ENCODE data around the gene BRWD1.

The BRWD1 gene

DNA sequence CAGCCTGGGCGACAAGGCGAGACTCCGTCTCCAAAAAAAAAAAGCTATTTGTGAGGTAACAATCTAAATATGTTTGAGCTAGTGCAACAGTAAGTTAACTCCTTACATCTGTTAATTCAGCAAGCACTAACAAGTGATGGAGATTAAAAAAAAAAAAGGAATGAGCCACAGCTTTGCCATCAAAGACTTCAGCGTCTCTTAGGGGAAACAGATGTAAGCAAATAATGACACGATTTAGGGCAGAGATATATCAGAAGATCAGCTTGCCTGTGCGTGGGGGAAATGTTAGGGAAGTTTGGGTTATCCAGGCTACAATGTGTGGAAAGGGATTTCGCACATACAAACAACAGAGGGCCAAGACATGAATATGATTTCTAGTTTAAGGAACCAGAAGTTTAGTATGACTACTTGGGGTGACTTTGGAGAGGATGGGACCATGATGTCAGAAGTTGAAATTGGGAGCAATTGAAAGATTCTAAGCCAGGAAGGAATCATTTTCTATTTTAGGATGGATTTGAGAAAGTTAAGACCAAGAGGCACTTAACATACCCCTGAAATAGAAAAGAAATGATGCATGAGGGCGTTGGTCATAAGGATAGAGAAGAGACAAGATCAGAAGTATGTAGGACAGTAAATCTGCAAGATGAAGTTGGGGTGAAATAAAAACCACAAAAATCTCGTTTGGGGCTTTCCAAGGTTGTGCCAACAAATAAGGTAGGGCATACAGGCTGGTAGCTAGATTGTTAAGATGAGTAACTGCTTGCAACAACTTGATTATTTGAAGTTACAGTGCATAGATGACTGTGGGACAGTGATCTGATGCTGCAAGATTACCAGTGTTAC is 2.4 kb upstream of the BRWD1 start:
- DNase-seq (ENCODE audit: low read depth): no peak
- TF ChIP-seq, protein P1, sequence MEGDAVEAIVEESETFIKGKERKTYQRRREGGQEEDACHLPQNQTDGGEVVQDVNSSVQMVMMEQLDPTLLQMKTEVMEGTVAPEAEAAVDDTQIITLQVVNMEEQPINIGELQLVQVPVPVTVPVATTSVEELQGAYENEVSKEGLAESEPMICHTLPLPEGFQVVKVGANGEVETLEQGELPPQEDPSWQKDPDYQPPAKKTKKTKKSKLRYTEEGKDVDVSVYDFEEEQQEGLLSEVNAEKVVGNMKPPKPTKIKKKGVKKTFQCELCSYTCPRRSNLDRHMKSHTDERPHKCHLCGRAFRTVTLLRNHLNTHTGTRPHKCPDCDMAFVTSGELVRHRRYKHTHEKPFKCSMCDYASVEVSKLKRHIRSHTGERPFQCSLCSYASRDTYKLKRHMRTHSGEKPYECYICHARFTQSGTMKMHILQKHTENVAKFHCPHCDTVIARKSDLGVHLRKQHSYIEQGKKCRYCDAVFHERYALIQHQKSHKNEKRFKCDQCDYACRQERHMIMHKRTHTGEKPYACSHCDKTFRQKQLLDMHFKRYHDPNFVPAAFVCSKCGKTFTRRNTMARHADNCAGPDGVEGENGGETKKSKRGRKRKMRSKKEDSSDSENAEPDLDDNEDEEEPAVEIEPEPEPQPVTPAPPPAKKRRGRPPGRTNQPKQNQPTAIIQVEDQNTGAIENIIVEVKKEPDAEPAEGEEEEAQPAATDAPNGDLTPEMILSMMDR (IDR thresholded peaks at IDR 0.05; ENCODE audit: control insufficient read depth, insufficient read depth, low read depth, low read length, missing control alignments): no peak
- no peak overlapping the region for H3K4me3 ChIP-seq (ENCODE audit: control insufficient read depth, low read depth, low read length)

DNA sequence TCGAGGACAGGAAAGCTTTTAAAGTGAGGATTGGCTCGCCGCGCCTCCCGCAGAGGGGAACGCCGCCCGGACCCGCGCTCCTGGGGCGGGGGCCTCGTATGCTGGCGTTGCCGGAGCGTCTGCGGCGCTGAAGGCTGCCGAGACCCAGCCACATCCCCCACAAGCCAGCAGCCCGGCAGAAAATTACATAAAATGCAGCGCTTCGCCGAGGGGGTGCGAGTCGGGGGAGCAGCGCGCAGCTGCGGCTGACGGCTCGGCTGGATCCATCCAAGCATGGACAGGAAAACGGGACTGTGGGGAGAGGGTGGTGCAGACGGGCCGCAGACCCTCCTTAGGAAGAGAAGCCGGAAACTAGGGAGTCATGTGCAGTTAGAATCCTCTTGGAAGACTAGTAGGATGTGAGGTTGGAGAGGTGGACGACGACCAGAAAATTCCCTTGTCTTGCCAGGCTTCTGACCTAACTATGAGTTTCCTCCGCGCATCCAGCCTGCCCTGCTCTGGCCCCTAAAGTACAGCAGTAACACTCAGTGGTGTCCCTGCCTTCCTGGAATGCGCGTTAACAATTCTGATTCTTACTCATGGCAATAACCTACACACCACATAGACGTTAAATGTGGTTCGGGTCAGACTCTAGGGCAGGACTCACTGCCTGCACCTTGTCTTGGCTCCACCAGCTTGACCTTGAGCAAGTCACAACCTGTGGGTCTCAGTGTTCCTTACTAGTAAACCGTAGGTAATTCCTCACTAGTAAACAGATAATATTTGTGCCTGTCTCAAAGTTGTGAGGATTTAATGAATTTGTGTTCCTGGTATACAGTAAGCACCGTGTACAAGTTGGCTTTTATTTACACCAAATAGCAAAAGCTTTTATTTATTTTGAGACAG is 953 bp upstream of the BRWD1 start:
- H3K4me3 ChIP-seq (ENCODE audit: control insufficient read depth, low read depth, low read length): peak overlapping the region; percentile 69
- TF ChIP-seq, protein P1 (IDR thresholded peaks at IDR 0.05; ENCODE audit: control insufficient read depth, insufficient read depth, low read depth, low read length, missing control alignments): no peak

DNA sequence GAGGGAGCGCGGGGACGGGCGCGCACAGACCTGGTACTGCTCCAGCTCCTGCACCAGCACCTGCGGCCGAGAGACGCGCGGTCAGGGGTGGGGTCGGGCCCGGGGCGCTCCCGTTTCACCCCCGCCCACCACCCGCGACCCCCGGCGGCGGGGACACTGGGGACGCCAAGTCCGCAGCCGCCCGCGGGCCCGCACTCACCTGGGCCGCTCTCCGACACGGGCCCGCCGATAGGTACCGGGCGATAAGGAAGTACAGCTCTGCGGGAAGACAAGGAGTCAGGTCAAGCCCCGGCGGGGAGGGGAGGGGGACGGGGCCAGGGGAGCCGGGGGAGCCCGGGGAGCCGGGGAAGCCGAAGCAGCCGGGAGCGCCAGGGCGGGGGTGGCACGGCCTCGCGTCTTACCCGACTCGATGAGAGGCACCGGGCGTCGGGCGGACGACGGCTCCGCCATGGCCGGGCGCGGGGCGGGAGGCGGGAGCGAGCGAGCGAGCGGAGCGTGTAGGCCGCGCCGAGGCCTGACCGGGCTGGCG is 326 bp downstream of the BRWD1 start:
- no peak for DNase-seq (ENCODE audit: low read depth)

More for the DNA sequence above, 953 bp upstream of the BRWD1 start:
- no peak for DNase-seq (ENCODE audit: low read depth)

DNA sequence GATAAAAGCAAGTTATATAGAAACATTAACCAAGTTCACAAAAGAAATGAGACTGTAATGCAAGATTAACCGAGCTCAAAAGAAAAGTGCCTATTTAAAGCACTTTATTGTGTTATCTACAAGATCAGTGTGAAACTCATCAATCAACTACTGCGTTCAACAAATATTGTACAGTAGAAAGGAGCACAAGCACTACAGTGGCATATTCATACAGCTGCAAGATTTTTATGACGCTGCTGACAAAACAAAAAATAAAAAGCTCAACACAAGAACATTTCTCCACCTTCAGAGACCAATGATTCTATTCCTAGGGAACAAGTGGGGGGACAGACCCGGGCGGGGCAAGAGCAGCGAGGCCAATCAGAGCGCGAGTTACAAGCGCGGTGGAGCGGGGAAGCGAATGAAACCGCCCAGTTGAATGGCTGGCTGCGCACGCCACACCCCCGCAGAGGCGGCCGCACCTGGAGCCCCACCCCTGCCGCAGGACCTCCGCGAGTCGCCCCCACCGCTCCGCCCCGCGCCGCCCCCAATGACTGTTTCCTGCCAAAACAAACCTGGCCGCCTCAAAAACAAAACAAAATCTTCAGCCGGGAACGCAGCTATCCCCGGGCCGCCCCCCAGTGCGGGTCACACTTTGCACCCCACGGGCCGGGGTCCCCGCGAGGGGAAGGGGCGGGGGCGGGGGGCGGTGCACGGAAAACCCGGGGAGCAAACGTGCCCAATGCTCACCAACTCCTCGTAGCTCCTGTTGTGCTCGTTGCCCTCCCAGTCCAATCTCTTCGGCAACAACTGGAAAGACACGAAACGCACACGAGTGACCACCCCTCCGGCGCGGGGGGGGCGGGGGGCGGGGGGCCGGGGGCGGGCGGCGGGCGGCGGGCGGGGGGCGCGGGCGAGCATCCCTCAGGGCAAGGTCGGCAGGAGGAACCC is 1.1 kb downstream of the BRWD1 start:
- TF ChIP-seq, protein P1 (IDR thresholded peaks at IDR 0.05; ENCODE audit: control insufficient read depth, insufficient read depth, low read depth, low read length, missing control alignments): no peak
- H3K4me3 ChIP-seq (ENCODE audit: control insufficient read depth, low read depth, low read length): peak overlapping the region; percentile 69
- no peak for DNase-seq (ENCODE audit: low read depth)

More for the DNA sequence above, 326 bp downstream of the BRWD1 start:
- H3K4me3 ChIP-seq (ENCODE audit: control insufficient read depth, low read depth, low read length): peak overlapping the region; percentile 69
- TF ChIP-seq, protein P1 (IDR thresholded peaks at IDR 0.05; ENCODE audit: control insufficient read depth, insufficient read depth, low read depth, low read length, missing control alignments): no peak

DNA sequence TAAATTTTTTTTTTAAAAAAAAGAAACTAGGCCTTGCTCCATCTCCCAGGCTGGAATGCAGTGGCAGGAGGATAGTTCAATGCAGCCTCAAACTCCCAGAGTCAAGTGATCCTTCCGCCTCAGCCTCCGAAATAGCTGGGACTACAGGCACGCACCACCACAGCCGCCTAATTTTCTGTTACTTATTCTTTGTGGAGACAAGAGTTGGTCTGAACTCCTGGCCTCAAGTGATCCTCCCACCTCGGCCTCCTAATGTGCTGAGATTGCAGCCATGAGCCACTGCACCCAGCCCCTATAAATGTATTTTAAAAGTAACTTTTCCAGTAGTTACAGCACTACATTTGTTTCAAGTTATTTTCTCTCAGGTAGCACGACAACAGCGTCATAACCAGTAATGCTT is 2.3 kb downstream of the BRWD1 start:
- no peak overlapping the region for H3K4me3 ChIP-seq (ENCODE audit: control insufficient read depth, low read depth, low read length)
- DNase-seq (ENCODE audit: low read depth): no peak
- TF ChIP-seq, protein P1 (IDR thresholded peaks at IDR 0.05; ENCODE audit: control insufficient read depth, insufficient read depth, low read depth, low read length, missing control alignments): no peak
